SK-N-SH (cell line): ENCODE results near the gene SPTBN5. TPM values are rescaled to one million over a fixed set of nuclear protein-coding genes. Genes with fewer than 3 reads are reported as not detected.
"Not testable (repeated sequence)": the region's sequence is repeated elsewhere in the genome, so short reads cannot be mapped to it uniquely, and the experiment has no call there.

Source experiments
- CTCF ChIA-PET: fragments of 300-600, 350-600 bp; formaldehyde crosslinking; extraction: SDS; loops from one replicate; lab custom pipeline; 2021; lab: Yijun Ruan, JAX
- POLR2A ChIA-PET: fragments of 350-600 bp; sonication (Branson Sonifier 250); formaldehyde crosslinking; extraction: SDS; loops from one replicate; lab custom pipeline; 2020; ENCODE audit warnings: antibody characterized with exemption, inconsistent platforms; lab: Yijun Ruan, JAX
- DNase-seq: peaks from one replicate; pipeline ENCODE4 v3.0.0; 2012
- H2AFZ ChIP-seq: fragments of 200-600 bp; sonication (generic); 2 replicates; pipeline ENCODE4 v1.8.1; 2016; ENCODE audit warnings: antibody characterized with exemption, mild to moderate bottlenecking, low read depth
- H3F3A ChIP-seq: fragments of 200-600 bp; sonication (generic); replicated peaks from 2 replicates; pipeline ENCODE3; 2016; ENCODE audit warnings: antibody characterized with exemption, mild to moderate bottlenecking; ENCODE audit not compliant: insufficient read depth
- H3K27ac ChIP-seq, 2 experiments: fragments of 200-500 bp in 1 of 2; fragments of 200-600 bp in 1 of 2; sonication (Bioruptor generic) in 1 of 2; sonication (generic), shearing (Covaris generic) in 1 of 2; 2 replicates each; pipeline versions ENCODE4 v1.5.1 to v1.6.1; 2014 to 2016; ENCODE audit warnings: low read depth in 2 of 2, inconsistent platforms in 1 of 2, low read length in 1 of 2, mild to moderate bottlenecking in 1 of 2, mixed read lengths in 1 of 2
- H3K27me3 ChIP-seq: fragments of 200-600 bp; sonication (generic), shearing (Covaris generic); 2 replicates; pipeline ENCODE4 v1.6.1; 2016; ENCODE audit warnings: mixed run types; ENCODE audit not compliant: insufficient read depth
- H3K36me3 ChIP-seq, 2 experiments: fragments of 200-500 bp in 1 of 2; fragments of 200-600 bp in 1 of 2; sonication (Bioruptor generic) in 1 of 2; sonication (generic) in 1 of 2; replicated peaks in 1 of 2; 2 replicates each; pipeline versions ENCODE3 to v1.5.1; 2014 to 2016; ENCODE audit warnings: low read length in 1 of 2, mild to moderate bottlenecking in 1 of 2; ENCODE audit not compliant: insufficient read depth in 2 of 2, control insufficient read depth in 1 of 2
- H3K4me1 ChIP-seq, 2 experiments: fragments of 200-500 bp in 1 of 2; fragments of 200-600 bp in 1 of 2; sonication (Bioruptor generic) in 1 of 2; sonication (generic), shearing (Covaris generic) in 1 of 2; 2 replicates each; pipeline versions ENCODE4 v1.5.1 to v1.6.1; 2014 to 2016; ENCODE audit warnings: low read depth in 1 of 2, low read length in 1 of 2, mixed run types in 1 of 2; ENCODE audit not compliant: insufficient read depth in 2 of 2, control insufficient read depth in 1 of 2
- H3K4me2 ChIP-seq: fragments of 200-600 bp; sonication (generic), shearing (Covaris generic); 2 replicates; pipeline ENCODE4 v1.6.1; 2017; ENCODE audit warnings: mixed run types
- H3K4me3 ChIP-seq, 2 experiments: fragments of 200-500 bp in 1 of 2; fragments of 200-600 bp in 1 of 2; sonication (Bioruptor generic) in 1 of 2; sonication (generic), shearing (Covaris generic) in 1 of 2; 2 replicates each; pipeline versions ENCODE4 v1.5.1 to v1.8.1; 2014 to 2016; ENCODE audit warnings: low read depth in 2 of 2, inconsistent platforms in 1 of 2, low read length in 1 of 2, mild to moderate bottlenecking in 1 of 2, mixed read lengths in 1 of 2, moderate library complexity in 1 of 2
- H3K79me2 ChIP-seq: fragments of 200-600 bp; sonication (generic); 2 replicates; pipeline ENCODE4 v1.8.1; 2017; ENCODE audit warnings: mild to moderate bottlenecking; ENCODE audit not compliant: insufficient read depth
- H3K9ac ChIP-seq: fragments of 200-600 bp; sonication (generic); 2 replicates; pipeline ENCODE4 v1.6.1; 2017; ENCODE audit warnings: mixed run types
- H3K9me2 ChIP-seq: fragments of 200-600 bp; sonication (generic); 2 replicates; pipeline ENCODE4 v1.6.1; 2017; ENCODE audit warnings: mixed run types
- H3K9me3 ChIP-seq: fragments of 200-600 bp; sonication (generic); 2 replicates; pipeline ENCODE4 v1.6.1; 2017; ENCODE audit warnings: mixed run types, mild to moderate bottlenecking, moderate library complexity
- H4K20me1 ChIP-seq: fragments of 200-600 bp; sonication (generic); 2 replicates; pipeline ENCODE4 v1.6.1; 2017; ENCODE audit warnings: mild to moderate bottlenecking, mixed run types; ENCODE audit not compliant: insufficient read depth
- CHD2 ChIP-seq: fragments of 150-350 bp; IDR thresholded peaks from 2 replicates; pipeline ENCODE4 v1.6.1; 2018; ENCODE audit warnings: low read length; ENCODE audit not compliant: partially characterized antibody
- EP300 ChIP-seq, 2 experiments: IDR thresholded peaks; 2 replicates each; pipeline versions ENCODE4 v1.4.0 to v1.6.1; 2012; ENCODE audit warnings: borderline replicate concordance in 1 of 2, low read depth in 1 of 2, low read length in 1 of 2
- GABPA ChIP-seq: IDR thresholded peaks from 2 replicates; pipeline ENCODE4 v1.4.0; 2012; ENCODE audit warnings: low read depth, mild to moderate bottlenecking
- POLR2AphosphoS5 ChIP-seq: IDR thresholded peaks from 2 replicates; pipeline ENCODE4 v1.6.1; 2012; ENCODE audit warnings: low read depth, low read length
- RXRA ChIP-seq: IDR thresholded peaks from 2 replicates; pipeline ENCODE4 v1.4.0; 2012; ENCODE audit warnings: low read depth, mild to moderate bottlenecking, borderline replicate concordance
- TCF12 ChIP-seq: IDR thresholded peaks from 2 replicates; pipeline ENCODE4 v1.4.0; 2012
- WGBS: methylation state at CpG from one replicate; pipeline ENCODE4 v1.1.6; 2017; ENCODE audit warnings: low lambda C conversion rate; 5-methylcytosine and 5-hydroxymethylcytosine counted together
- polyA plus RNA-seq, 3 experiments: library from polyadenylated mRNA; depleted of rRNA; stranded (reverse); fragments of >200 nt; gene quantifications; 2 replicates each; pipeline ENCODE4 v1.2.3, GENCODE V29; 2012

The SPTBN5 gene
- polyA plus RNA-seq, 1 of the 3 experiments (the other 2 are of a cell fraction) = 0.23 TPM

- Histone ChIP-seq H3K27me3 (no peaks in the 10 kb centered on the region), H2AFZ (no peak overlapping the region), H3K27ac (no peak overlapping the region), H3K9me3 (no peaks in the 10 kb centered on the region), H3K36me3 (peaks cover 0 to 5% of the 10 kb centered on the region in 2 experiments), H3K79me2 (no peaks in the 10 kb centered on the region), H3K4me1 (peaks cover 0 to 7% of the 10 kb centered on the region in 2 experiments; a peak in 3 of 4 replicates), H3K9me2 (no peaks in the 10 kb centered on the region), H4K20me1 (no peaks in the 10 kb centered on the region), H3F3A (no peaks in the 10 kb centered on the region), H3K4me2 (no peak overlapping the region), H3K4me3 (no peak overlapping the region), H3K9ac (no peak overlapping the region)
- no peak for TF ChIP-seq EP300 (IDR thresholded peaks at IDR 0.05; ENCODE audit: borderline replicate concordance in 1 of 2, low read depth in 1 of 2, low read length in 1 of 2)
- TF ChIP-seq GABPA = no peak
- TF ChIP-seq TCF12 = no peak
- DNase-seq = no peak
- ChIA-PET POLR2A (no interaction called here), CTCF (interaction anchor here (1.1 to 3.1 kb wide), 2 partner anchors 54 to 72 kb away, joined by 4 to 16 read pairs; no protein-coding TSS in a partner anchor)
- 96% methylated on average over 3 of the region's 3 CpGs for WGBS
Observed at GRCh38 chr15:41832875-41833274, 61.0 kb downstream of the SPTBN5 start.

GRCh38 chr15:41832208-41832607 lies 61.6 kb downstream of the SPTBN5 start:
- Histone ChIP-seq H3K4me2 (no peak overlapping the region), H3K27me3 (no peaks in the 10 kb centered on the region), H3K4me1 (peaks cover 3 to 7% of the 10 kb centered on the region in 2 experiments; a peak in 3 of 4 replicates)
- no peak for DNase-seq
- TF ChIP-seq CHD2 = no peak
- no peak for TF ChIP-seq RXRA
- TF ChIP-seq POLR2AphosphoS5 = no peak
- TF ChIP-seq, all 33 proteins: peak for 0
- no peak overlapping the region for H3K9ac ChIP-seq
- H3K9me3 ChIP-seq = no peaks in the 10 kb centered on the region
- no peaks in the 10 kb centered on the region for H3K9me2 ChIP-seq
- no peak overlapping the region for H3K4me3 ChIP-seq
- no peaks in the 10 kb centered on the region for H4K20me1 ChIP-seq
- WGBS = 85% methylated on average over 6 of the region's 10 CpGs
- no peak overlapping the region for H2AFZ ChIP-seq
- ChIA-PET POLR2A (interaction anchor here (1.0 kb wide), 1 partner anchor 12 kb away, joined by 3 read pairs; no protein-coding TSS in a partner anchor), CTCF (interaction anchor here (1.1 to 3.1 kb wide), 3 partner anchors 21 to 73 kb away, joined by 4 to 16 read pairs (median 4); no protein-coding TSS in a partner anchor)
- H3K27ac ChIP-seq = no peak overlapping the region
- no peaks in the 10 kb centered on the region for H3K79me2 ChIP-seq
- no peaks in the 10 kb centered on the region for H3F3A ChIP-seq
- peaks cover 0 to 5% of the 10 kb centered on the region in 2 experiments for H3K36me3 ChIP-seq

DNA sequence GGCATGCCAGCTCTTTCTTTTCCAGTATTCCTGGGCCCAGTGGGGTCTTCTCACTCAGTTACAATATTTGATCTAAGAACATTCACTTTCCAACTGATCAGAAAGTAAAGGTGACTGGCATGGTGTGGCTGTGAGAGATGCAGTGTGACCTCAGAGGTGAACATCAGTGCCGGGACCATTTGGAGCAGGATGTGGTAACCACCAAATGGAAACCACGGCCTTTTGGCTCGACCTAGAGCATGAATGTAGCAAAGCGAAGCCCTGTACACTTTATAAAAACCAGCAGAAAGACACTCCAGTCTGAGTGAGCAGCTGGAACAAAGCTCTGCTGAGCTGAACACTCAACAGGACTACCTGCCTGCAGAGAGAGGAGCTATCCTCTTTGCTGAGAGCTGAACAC lies 62.6 kb downstream of the SPTBN5 start:
- H3K9me3 ChIP-seq, H3K4me1 ChIP-seq, H4K20me1 ChIP-seq, H3K27ac ChIP-seq, H3K4me2 ChIP-seq, DNase-seq, H3K4me3 ChIP-seq, H3K79me2 ChIP-seq, H2AFZ ChIP-seq, H3K36me3 ChIP-seq, H3K27me3 ChIP-seq, H3K9ac ChIP-seq, H3F3A ChIP-seq, H3K9me2 ChIP-seq: not testable (repeated sequence)
- 96% methylated on average over 4 of the region's 4 CpGs for WGBS
- ChIA-PET POLR2A (interaction anchor here (1.0 kb wide), 1 partner anchor 13 kb away, joined by 3 read pairs; no protein-coding TSS in a partner anchor), CTCF (interaction anchor here (1.1 to 3.1 kb wide), 3 partner anchors 20 to 273 kb away, joined by 3 to 16 read pairs (median 4); no protein-coding TSS in a partner anchor)
